Endothelial cell of umbilical vein (primary cell): ENCODE data around the gene VAV2. TPM values are rescaled to one million over a fixed set of nuclear protein-coding genes. Genes with fewer than 3 reads are reported as not detected.

Experiments
- BruUV-seq: library from RNA; stranded (reverse); fragments of 400-500 nt; replicated peaks from 2 replicates; lab custom pipeline; 2021; lab: Mats Ljungman, UMichigan
- CTCF ChIA-PET: fragments of 300-600, 350-600 bp; sonication (Branson Sonifier 250); formaldehyde crosslinking; loops from one replicate; lab custom pipeline; 2021; ENCODE audit warnings: antibody characterized with exemption, inconsistent platforms; lab: Charles Lee
- POLR2A ChIA-PET: fragments of 300-600, 350-600 bp; sonication (Branson Sonifier 250); formaldehyde crosslinking; loops from one replicate; lab custom pipeline; 2021; ENCODE audit warnings: antibody characterized with exemption, inconsistent platforms; lab: Charles Lee
- DNase-seq: peaks from one replicate; pipeline ENCODE4 v3.0.0-alpha.2; 2011; ENCODE audit warnings: low read depth, low spot score
- FAIRE-seq: peaks from 2 replicates; lab custom pipeline; 2011; peaks lifted over from hg19 to GRCh38; lab: Jason Lieb, UNC
- H2AFZ ChIP-seq: 2 replicates; pipeline ENCODE4 v1.6.0; 2012; ENCODE audit warnings: low read depth, low read length, control low read depth, inconsistent platforms
- H3K27ac ChIP-seq: 2 replicates; pipeline ENCODE4 v1.5.1; 2011; ENCODE audit warnings: low read depth, mild to moderate bottlenecking, control low read depth, low read length, moderate library complexity; ENCODE audit not compliant: insufficient read depth
- H3K27me3 ChIP-seq, 2 experiments: 2 replicates each; pipeline versions ENCODE4 v1.6.0 to v1.6.1; 2011; ENCODE audit warnings: low read length in 2 of 2, mixed read lengths in 1 of 2; ENCODE audit not compliant: control insufficient read depth in 2 of 2, insufficient read depth in 2 of 2
- H3K36me3 ChIP-seq, 2 experiments: 2 replicates in 1 of 2; 3 replicates in 1 of 2; pipeline ENCODE4 v1.5.1; 2011; ENCODE audit warnings: low read length in 2 of 2, mild to moderate bottlenecking in 1 of 2, moderate library complexity in 1 of 2; ENCODE audit not compliant: control insufficient read depth in 2 of 2, insufficient read depth in 2 of 2; ENCODE audit errors: extremely low read depth in 1 of 2
- H3K4me1 ChIP-seq: 3 replicates; pipeline ENCODE4 v1.5.1; 2011; ENCODE audit warnings: mild to moderate bottlenecking, low read length; ENCODE audit not compliant: control insufficient read depth, insufficient read depth; ENCODE audit errors: extremely low read depth
- H3K4me2 ChIP-seq: 2 replicates; pipeline ENCODE4 v1.6.1; 2011; ENCODE audit warnings: low read length, control low read depth, mixed read lengths; ENCODE audit not compliant: insufficient read depth
- H3K4me3 ChIP-seq, 3 experiments: fragments of 200-600 bp in 1 of 3; sonication (generic), shearing (Covaris generic) in 1 of 3; replicated peaks in 1 of 3; 2 replicates each; pipeline ENCODE4 v1.5.1; 2011 to 2016; ENCODE audit warnings: control low read depth in 3 of 3, low read length in 3 of 3, mild to moderate bottlenecking in 2 of 3, inconsistent platforms in 1 of 3, low read depth in 1 of 3, moderate library complexity in 1 of 3; ENCODE audit not compliant: insufficient read depth in 1 of 3
- H3K79me2 ChIP-seq: 2 replicates; pipeline ENCODE4 v1.6.0; 2012; ENCODE audit warnings: low read length, inconsistent platforms; ENCODE audit not compliant: control insufficient read depth, insufficient read depth
- H3K9ac ChIP-seq: replicated peaks from 2 replicates; pipeline ENCODE3; 2011; ENCODE audit warnings: low read length, control low read depth; ENCODE audit not compliant: insufficient read depth; ENCODE audit errors: extremely low read depth
- H3K9me1 ChIP-seq: replicated peaks from 3 replicates; pipeline ENCODE4 v1.6.0; 2011; ENCODE audit warnings: mild to moderate bottlenecking, low read length; ENCODE audit not compliant: control insufficient read depth, insufficient read depth; ENCODE audit errors: extremely low read depth
- H3K9me3 ChIP-seq: replicated peaks from 2 replicates; pipeline ENCODE4 v1.5.1; 2012; ENCODE audit warnings: low read length, inconsistent platforms; ENCODE audit not compliant: control insufficient read depth, insufficient read depth
- H4K20me1 ChIP-seq: replicated peaks from 2 replicates; pipeline ENCODE3; 2011; ENCODE audit warnings: mild to moderate bottlenecking, low read length; ENCODE audit not compliant: control insufficient read depth, insufficient read depth; ENCODE audit errors: extremely low read depth
- CTCF ChIP-seq, 2 donors: IDR thresholded peaks; 1 replicate in 1 of 2; 2 replicates in 1 of 2; pipeline ENCODE4 v1.5.1; 2011; ENCODE audit warnings: low read length in 2 of 2, mild to moderate bottlenecking in 2 of 2, moderate library complexity in 2 of 2, control low read depth in 1 of 2, inconsistent platforms in 1 of 2, low read depth in 1 of 2; ENCODE audit not compliant: insufficient read depth in 1 of 2; ENCODE audit errors: extremely low read depth in 1 of 2
- EZH2 ChIP-seq: IDR thresholded peaks from 2 replicates; pipeline ENCODE4 v1.6.1; 2012; ENCODE audit warnings: borderline replicate concordance, low read depth, mild to moderate bottlenecking, moderate library complexity, low read length, inconsistent platforms; ENCODE audit not compliant: severe bottlenecking
- FOS ChIP-seq: IDR thresholded peaks from 2 replicates; pipeline ENCODE4 v1.6.1; 2011; ENCODE audit warnings: mild to moderate bottlenecking, low read length, moderate library complexity, borderline replicate concordance; ENCODE audit not compliant: insufficient read depth
- GATA2 ChIP-seq: IDR thresholded peaks from 2 replicates; pipeline ENCODE4 v1.7.0; 2011; ENCODE audit warnings: low read depth, mild to moderate bottlenecking, moderate library complexity, mixed read lengths, low read length; ENCODE audit not compliant: insufficient read length, insufficient read depth
- JUN ChIP-seq: IDR thresholded peaks from 2 replicates; pipeline ENCODE4 v1.6.1; 2011; ENCODE audit warnings: borderline replicate concordance, low read depth; ENCODE audit not compliant: insufficient read length, insufficient read depth
- MAX ChIP-seq: IDR thresholded peaks from 2 replicates; pipeline ENCODE4 v1.6.1; 2011; ENCODE audit not compliant: insufficient read depth, insufficient read length
- MYC ChIP-seq: IDR thresholded peaks from one replicate; pipeline ENCODE4 v1.6.1; 2011; ENCODE audit warnings: mild to moderate bottlenecking, low read depth, low read length
- POLR2A ChIP-seq: IDR thresholded peaks from 2 replicates; pipeline ENCODE4 v1.6.1; 2012; ENCODE audit warnings: low read depth, mild to moderate bottlenecking, control low read depth, low read length
- POLR2AphosphoS5 ChIP-seq: IDR thresholded peaks from 2 replicates; pipeline ENCODE4 v1.6.1; 2012; ENCODE audit warnings: low read depth, mild to moderate bottlenecking, control low read depth, low read length, moderate library complexity; ENCODE audit not compliant: insufficient read depth
- dilution Hi-C: fragments of 300-500 bp; cut with MboI; formaldehyde crosslinking; loops from one replicate; pipeline ENCODE4 v1.15.0; 2019; ENCODE audit warnings: low sequenced_read_pairs; ENCODE audit not compliant: extremely low pct_ligation_motif_present
- intact Hi-C: fragments of 100-400 bp; cut with micrococcal nuclease; formaldehyde crosslinking; loops from one replicate; pipeline ENCODE4 v1.10.0; 2022
- polyA plus RNA-seq, 4 experiments: library from polyadenylated mRNA; depleted of rRNA in 3 of 4; stranded (reverse) in 3 of 4; unstranded in 1 of 4; fragments of >200 nt; gene quantifications; 2 replicates each; pipeline versions ENCODE4 v1.2.1 to v1.2.3, GENCODE V29; 2011 to 2012; ENCODE audit warnings: missing spikeins in 1 of 4
- total RNA-seq: library from RNA; stranded (reverse); gene quantifications from 2 replicates; pipeline ENCODE4 v1.2.3, GENCODE V29; 2021

VAV2 gene
- total and polyA plus RNA-seq, 2 donors (not counting 3 experiments of a cell fraction or from before 2014, with no cell fraction given) = 10.6 to 30.6 TPM

GRCh38 chr9:133963166-133963565, 29.0 kb downstream of the VAV2 start:
- dilution Hi-C loops = no loop called here
- no peak overlapping the region for H3K9ac ChIP-seq
- no peaks in the 10 kb centered on the region for H3K36me3 ChIP-seq
- H3K9me3 ChIP-seq = no peaks in the 10 kb centered on the region
- H2AFZ ChIP-seq = no peak overlapping the region
- no TSS peak for BruUV-seq
- intact Hi-C loops = no loop called here
- TF ChIP-seq FOS = no peak
- TF ChIP-seq POLR2AphosphoS5 = no peak
- no peak for TF ChIP-seq GATA2
- no peak for TF ChIP-seq EZH2
- no peak for TF ChIP-seq MYC
- no peak for TF ChIP-seq POLR2A
- TF ChIP-seq JUN = no peak
- no peak for TF ChIP-seq MAX
- TF ChIP-seq CTCF (IDR thresholded peaks at IDR 0.05; ENCODE audit: extremely low read depth in 1 of 2, insufficient read depth in 1 of 2, low read depth in 1 of 2, low read length in 2 of 2) = no peak
- H3K9me1 ChIP-seq = no peaks in the 10 kb centered on the region
- H3K27me3 ChIP-seq = no peaks in the 10 kb centered on the region
- no peak overlapping the region for H3K4me2 ChIP-seq
- H3K4me1 ChIP-seq = peaks cover 11% of the 10 kb centered on the region
- CTCF ChIA-PET = interaction anchor here (1.0 to 1.6 kb wide), 3 partner anchors 28 to 220 kb away, joined by 3 to 7 read pairs (median 6); no protein-coding TSS in a partner anchor
- no peaks in the 10 kb centered on the region for H4K20me1 ChIP-seq
- FAIRE-seq (no peak), DNase-seq (no peak)
- no peak overlapping the region for H3K27ac ChIP-seq
- peaks cover 82% of the 10 kb centered on the region for H3K79me2 ChIP-seq
- no peak overlapping the region for H3K4me3 ChIP-seq
- POLR2A ChIA-PET = no interaction called here
